Measurements from ENCODE around the gene SLAMF9. TPM values are rescaled to one million over a fixed set of nuclear protein-coding genes. Genes with fewer than 3 reads are reported as not detected.

Gene SLAMF9
- total and polyA plus RNA-seq, 4 donors = 0.25 to 0.68 (median 0.64) TPM; not detected in 1

DNA sequence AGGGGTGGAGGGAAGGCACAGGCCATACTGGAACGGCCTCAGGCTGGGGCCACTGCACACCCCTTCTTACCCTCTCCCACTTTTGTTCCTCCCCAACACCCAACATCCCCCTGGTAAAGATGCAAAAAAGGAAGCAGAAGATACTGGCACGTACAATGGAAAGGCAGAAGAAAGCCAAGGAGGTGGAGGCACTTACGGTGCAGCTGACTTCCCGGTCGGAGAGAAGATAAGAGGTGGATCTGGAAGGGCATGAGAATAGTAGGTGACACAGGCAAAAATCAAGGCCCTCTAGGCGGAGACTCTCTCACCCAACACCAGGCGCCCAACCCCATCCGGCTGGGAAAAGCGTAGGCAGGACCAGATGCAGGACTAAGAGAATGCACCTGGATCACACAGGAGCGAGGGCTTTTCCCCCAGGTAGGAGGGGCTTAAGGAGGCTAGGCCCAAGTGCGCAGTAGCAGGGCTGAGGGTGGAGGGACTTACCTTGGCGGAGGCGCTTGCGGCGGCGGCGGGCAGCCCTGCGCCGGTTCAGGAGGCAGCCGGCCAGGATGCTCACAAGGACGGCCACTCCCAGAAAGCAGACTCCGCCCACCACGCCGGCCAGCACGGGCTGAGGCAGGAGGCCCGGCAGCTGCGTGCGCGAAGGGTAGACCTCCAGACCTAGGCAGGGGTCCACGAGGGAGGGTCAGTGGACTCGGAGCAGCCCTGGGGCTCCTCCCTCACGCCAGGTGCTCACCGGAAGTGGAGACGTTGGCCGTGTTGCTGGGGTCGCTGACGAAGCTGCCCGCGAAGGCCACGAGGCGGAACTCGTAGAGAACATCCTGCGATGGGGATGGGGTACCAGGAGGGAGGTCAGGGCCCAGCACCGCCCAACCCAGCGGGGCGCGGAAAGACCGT, 24.6 kb downstream of the SLAMF9 start:
- WGBS = 90% methylated on average over 48 of the region's 48 CpGs
- Histone ChIP-seq H3K4me1 (ENCODE audit: control insufficient read depth in 4 of 4, insufficient read depth in 4 of 4, low read length in 3 of 4) (peaks cover 0 to 6% (median 2%) of the 10 kb centered on the region in 4 donors), H3K36me3 (ENCODE audit: control insufficient read depth in 4 of 4, insufficient read depth in 3 of 4, low read depth in 1 of 4, low read length in 3 of 4) (peaks cover 0 to 30% (median 16%) of the 10 kb centered on the region in 4 donors), H3K27ac (ENCODE audit: low read depth in 1 of 2, low read length in 2 of 2) (no peak overlapping the region), H3K4me3 (ENCODE audit: low read depth in 1 of 3, low read length in 3 of 3) (no peak overlapping the region), H3K9ac (ENCODE audit: low read depth in 1 of 2, low read length in 2 of 2) (no peak overlapping the region), H3K27me3 (ENCODE audit: control insufficient read depth in 4 of 4, insufficient read depth in 4 of 4, low read length in 3 of 4) (no peaks in the 10 kb centered on the region), H3K9me3 (ENCODE audit: control insufficient read depth in 4 of 4, low read length in 3 of 4) (no peaks in the 10 kb centered on the region)
- TF ChIP-seq, protein P1, sequence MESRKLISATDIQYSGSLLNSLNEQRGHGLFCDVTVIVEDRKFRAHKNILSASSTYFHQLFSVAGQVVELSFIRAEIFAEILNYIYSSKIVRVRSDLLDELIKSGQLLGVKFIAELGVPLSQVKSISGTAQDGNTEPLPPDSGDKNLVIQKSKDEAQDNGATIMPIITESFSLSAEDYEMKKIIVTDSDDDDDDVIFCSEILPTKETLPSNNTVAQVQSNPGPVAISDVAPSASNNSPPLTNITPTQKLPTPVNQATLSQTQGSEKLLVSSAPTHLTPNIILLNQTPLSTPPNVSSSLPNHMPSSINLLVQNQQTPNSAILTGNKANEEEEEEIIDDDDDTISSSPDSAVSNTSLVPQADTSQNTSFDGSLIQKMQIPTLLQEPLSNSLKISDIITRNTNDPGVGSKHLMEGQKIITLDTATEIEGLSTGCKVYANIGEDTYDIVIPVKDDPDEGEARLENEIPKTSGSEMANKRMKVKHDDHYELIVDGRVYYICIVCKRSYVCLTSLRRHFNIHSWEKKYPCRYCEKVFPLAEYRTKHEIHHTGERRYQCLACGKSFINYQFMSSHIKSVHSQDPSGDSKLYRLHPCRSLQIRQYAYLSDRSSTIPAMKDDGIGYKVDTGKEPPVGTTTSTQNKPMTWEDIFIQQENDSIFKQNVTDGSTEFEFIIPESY (IDR thresholded peaks at IDR 0.05) = no peak
- TF ChIP-seq, protein P2, sequence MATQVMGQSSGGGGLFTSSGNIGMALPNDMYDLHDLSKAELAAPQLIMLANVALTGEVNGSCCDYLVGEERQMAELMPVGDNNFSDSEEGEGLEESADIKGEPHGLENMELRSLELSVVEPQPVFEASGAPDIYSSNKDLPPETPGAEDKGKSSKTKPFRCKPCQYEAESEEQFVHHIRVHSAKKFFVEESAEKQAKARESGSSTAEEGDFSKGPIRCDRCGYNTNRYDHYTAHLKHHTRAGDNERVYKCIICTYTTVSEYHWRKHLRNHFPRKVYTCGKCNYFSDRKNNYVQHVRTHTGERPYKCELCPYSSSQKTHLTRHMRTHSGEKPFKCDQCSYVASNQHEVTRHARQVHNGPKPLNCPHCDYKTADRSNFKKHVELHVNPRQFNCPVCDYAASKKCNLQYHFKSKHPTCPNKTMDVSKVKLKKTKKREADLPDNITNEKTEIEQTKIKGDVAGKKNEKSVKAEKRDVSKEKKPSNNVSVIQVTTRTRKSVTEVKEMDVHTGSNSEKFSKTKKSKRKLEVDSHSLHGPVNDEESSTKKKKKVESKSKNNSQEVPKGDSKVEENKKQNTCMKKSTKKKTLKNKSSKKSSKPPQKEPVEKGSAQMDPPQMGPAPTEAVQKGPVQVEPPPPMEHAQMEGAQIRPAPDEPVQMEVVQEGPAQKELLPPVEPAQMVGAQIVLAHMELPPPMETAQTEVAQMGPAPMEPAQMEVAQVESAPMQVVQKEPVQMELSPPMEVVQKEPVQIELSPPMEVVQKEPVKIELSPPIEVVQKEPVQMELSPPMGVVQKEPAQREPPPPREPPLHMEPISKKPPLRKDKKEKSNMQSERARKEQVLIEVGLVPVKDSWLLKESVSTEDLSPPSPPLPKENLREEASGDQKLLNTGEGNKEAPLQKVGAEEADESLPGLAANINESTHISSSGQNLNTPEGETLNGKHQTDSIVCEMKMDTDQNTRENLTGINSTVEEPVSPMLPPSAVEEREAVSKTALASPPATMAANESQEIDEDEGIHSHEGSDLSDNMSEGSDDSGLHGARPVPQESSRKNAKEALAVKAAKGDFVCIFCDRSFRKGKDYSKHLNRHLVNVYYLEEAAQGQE (IDR thresholded peaks at IDR 0.05) = no peak
- TF ChIP-seq EGR1 (IDR thresholded peaks at IDR 0.05; ENCODE audit: low read depth in 2 of 2) (no peak), MAX (IDR thresholded peaks at IDR 0.05) (no peak), SP1 (IDR thresholded peaks at IDR 0.05) (no peak), YY1 (IDR thresholded peaks at IDR 0.05) (no peak), CTCF (IDR thresholded peaks at IDR 0.05; ENCODE audit: low read depth, low read length, missing input control) (no peak), HNF4A (conservative IDR thresholded peaks at IDR 0.05) (no peak), ATF3 (IDR thresholded peaks at IDR 0.05) (no peak), JUND (IDR thresholded peaks at IDR 0.05) (no peak), RXRA (IDR thresholded peaks at IDR 0.05) (no peak), RAD21 (IDR thresholded peaks at IDR 0.05) (no peak), GABPA (IDR thresholded peaks at IDR 0.05 in 1 of 2, conservative IDR thresholded peaks at IDR 0.05 in 1 of 2) (no peak), FOXA2 (IDR thresholded peaks at IDR 0.05) (no peak), NR2F2 (IDR thresholded peaks at IDR 0.05) (no peak), HNF4G (IDR thresholded peaks at IDR 0.05) (no peak)
- no peak for DNase-seq (ENCODE audit: low spot score)

Data from liver (tissue), 9 donors.